KMS-11 (cell line): ENCODE results near the gene EPHB1.

ENCODE experiments used
- H2AFZ ChIP-seq: fragments of 200-600 bp; sonication (generic); 2 replicates; pipeline ENCODE4 v1.6.1; 2016; ENCODE audit warnings: antibody characterized with exemption, mixed run types, low read depth
- H3K27ac ChIP-seq: fragments of 200-600 bp; sonication (generic); 2 replicates; pipeline ENCODE4 v1.6.1; 2016; ENCODE audit warnings: mild to moderate bottlenecking, mixed run types
- H3K27me3 ChIP-seq: fragments of 200-600 bp; sonication (generic); 2 replicates; pipeline ENCODE4 v1.6.1; 2017; ENCODE audit warnings: mild to moderate bottlenecking, low read depth, mixed run types, moderate library complexity; ENCODE audit not compliant: insufficient read depth
- H3K36me3 ChIP-seq: fragments of 200-600 bp; sonication (generic); 2 replicates; pipeline ENCODE4 v1.6.1; 2017; ENCODE audit warnings: mild to moderate bottlenecking, mixed run types; ENCODE audit not compliant: insufficient read depth
- H3K4me1 ChIP-seq: fragments of 200-600 bp; sonication (generic); 2 replicates; pipeline ENCODE4 v1.6.1; 2016; ENCODE audit warnings: mild to moderate bottlenecking, low read depth, mixed run types; ENCODE audit not compliant: poor library complexity, severe bottlenecking
- H3K4me2 ChIP-seq: fragments of 200-600 bp; sonication (generic); 2 replicates; pipeline ENCODE4 v1.7.0; 2016; ENCODE audit warnings: mild to moderate bottlenecking, mixed run types
- H3K4me3 ChIP-seq: fragments of 200-600 bp; sonication (generic); IDR thresholded peaks from 2 replicates; pipeline ENCODE4 v1.6.1; 2017; ENCODE audit warnings: low read depth, low read length, mixed read lengths; ENCODE audit not compliant: insufficient read depth
- H3K79me2 ChIP-seq: fragments of 200-600 bp; sonication (generic); 2 replicates; pipeline ENCODE4 v1.6.1; 2016; ENCODE audit warnings: low read depth, mixed run types; ENCODE audit not compliant: insufficient read depth
- H3K9ac ChIP-seq: fragments of 200-600 bp; sonication (generic); 2 replicates; pipeline ENCODE4 v1.6.1; 2016; ENCODE audit warnings: mild to moderate bottlenecking, mixed run types
- H4K20me1 ChIP-seq: fragments of 200-600 bp; sonication (generic); 2 replicates; pipeline ENCODE4 v1.6.1; 2016; ENCODE audit warnings: mild to moderate bottlenecking, mixed run types; ENCODE audit not compliant: insufficient read depth
- TF ChIP-seq, protein P1 (sequence below): fragments of 200-600 bp; sonication (generic); conservative IDR thresholded peaks from 2 replicates; pipeline ENCODE4 v1.6.1; 2017; ENCODE audit warnings: low read depth, mild to moderate bottlenecking, antibody characterized with exemption, low read length, moderate library complexity, mixed read lengths

EPHB1 gene

DNA sequence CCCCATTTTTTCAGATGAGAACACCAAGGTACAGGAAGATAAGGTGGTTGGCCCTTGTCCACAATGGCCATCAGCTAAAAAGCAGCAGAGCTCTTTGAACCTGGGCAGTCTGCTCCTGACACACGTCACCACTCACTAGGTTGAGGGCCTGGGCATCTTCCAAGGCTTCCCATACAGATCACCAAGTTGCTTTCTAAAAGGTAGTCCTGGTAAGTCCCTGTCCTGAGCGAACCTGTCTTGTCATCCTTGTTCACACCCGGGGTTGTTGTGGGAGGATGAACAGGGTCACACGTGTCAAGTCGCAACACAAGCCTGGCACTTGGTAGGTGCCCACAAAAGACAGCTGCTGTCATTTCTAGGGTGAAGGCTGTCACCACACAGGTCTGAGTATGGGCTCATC lies 260.4 kb downstream of the EPHB1 start:
- H3K4me1 ChIP-seq = no peaks in the 10 kb centered on the region
- H3K36me3 ChIP-seq = no peaks in the 10 kb centered on the region
- H3K27me3 ChIP-seq = no peaks in the 10 kb centered on the region
- no peak overlapping the region for H2AFZ ChIP-seq
- H3K27ac ChIP-seq = no peak overlapping the region
- H3K79me2 ChIP-seq = no peaks in the 10 kb centered on the region
- no peak overlapping the region for H3K4me3 ChIP-seq
- H4K20me1 ChIP-seq = no peaks in the 10 kb centered on the region
- no peak overlapping the region for H3K9ac ChIP-seq
- TF ChIP-seq, protein P1, sequence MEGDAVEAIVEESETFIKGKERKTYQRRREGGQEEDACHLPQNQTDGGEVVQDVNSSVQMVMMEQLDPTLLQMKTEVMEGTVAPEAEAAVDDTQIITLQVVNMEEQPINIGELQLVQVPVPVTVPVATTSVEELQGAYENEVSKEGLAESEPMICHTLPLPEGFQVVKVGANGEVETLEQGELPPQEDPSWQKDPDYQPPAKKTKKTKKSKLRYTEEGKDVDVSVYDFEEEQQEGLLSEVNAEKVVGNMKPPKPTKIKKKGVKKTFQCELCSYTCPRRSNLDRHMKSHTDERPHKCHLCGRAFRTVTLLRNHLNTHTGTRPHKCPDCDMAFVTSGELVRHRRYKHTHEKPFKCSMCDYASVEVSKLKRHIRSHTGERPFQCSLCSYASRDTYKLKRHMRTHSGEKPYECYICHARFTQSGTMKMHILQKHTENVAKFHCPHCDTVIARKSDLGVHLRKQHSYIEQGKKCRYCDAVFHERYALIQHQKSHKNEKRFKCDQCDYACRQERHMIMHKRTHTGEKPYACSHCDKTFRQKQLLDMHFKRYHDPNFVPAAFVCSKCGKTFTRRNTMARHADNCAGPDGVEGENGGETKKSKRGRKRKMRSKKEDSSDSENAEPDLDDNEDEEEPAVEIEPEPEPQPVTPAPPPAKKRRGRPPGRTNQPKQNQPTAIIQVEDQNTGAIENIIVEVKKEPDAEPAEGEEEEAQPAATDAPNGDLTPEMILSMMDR = no peak
- no peak overlapping the region for H3K4me2 ChIP-seq

DNA sequence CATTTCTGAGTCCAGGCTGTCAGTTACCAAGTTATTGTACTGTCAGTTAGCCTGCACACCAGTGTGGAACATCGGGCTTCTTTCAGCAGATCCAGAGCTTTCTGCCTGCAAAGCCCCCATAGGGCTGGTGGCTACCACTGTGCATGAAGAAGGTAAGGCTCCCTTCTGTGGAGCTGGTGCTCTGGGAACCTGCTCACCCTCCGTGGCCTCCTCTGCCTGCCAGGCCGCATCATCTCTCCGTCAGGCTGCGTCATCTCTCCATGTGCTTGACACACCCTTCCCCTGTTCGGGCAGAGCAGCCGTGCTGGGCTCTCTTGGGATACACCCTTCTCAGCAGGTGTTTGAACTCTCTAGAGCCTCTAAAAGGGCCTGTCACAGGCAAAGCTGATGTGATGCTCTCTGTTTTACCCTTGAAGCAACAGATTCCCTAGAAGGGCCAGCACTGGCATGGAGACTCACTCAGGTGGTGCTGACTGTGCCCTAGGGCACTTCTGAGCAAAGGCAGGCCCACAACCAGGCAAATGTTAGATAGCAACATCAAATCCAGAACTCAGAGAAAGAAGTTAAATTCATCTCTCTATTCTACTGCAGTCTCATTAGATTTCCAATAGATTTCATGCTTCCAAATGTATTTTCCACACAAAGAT lies 261.1 kb downstream of the EPHB1 start:
- Histone ChIP-seq H3K36me3 (no peaks in the 10 kb centered on the region), H2AFZ (no peak overlapping the region), H3K9ac (no peak overlapping the region), H3K4me3 (no peak overlapping the region), H3K27ac (no peak overlapping the region), H3K27me3 (no peaks in the 10 kb centered on the region), H4K20me1 (no peaks in the 10 kb centered on the region), H3K79me2 (no peaks in the 10 kb centered on the region), H3K4me1 (no peaks in the 10 kb centered on the region), H3K4me2 (no peak overlapping the region)
- TF ChIP-seq, protein P1 = no peak

DNA sequence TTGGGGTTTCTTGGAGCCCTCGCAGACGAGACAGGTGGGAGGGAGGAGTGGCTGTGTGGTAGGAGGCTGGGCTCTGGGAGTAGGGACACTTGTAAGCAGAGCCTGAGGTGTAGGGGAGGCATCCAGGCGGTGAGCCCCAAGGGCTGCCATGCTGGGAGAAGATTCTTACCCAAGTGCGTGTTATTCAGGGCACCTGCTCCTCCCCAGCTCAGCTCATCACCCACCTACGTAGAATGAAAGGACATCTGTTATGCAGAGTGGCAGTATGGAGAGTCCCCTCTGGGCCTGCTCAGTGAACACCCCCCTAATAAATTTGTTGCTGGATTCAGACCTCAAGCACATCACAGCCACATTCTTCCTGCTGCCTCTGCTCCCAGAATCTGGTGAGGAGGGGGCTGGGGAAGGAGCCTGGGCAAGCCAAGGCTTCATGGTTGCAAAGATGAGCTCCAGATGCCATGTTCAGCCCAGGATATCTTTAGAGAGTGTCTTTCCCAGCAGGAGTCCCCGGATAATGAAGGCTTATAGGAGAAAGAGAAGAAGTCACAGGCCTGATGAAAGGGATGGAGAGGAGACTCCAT lies 261.8 kb downstream of the EPHB1 start:
- Histone ChIP-seq H3K36me3 (no peaks in the 10 kb centered on the region), H3K79me2 (no peaks in the 10 kb centered on the region), H4K20me1 (no peaks in the 10 kb centered on the region), H3K27ac (no peak overlapping the region), H3K9ac (no peak overlapping the region), H3K27me3 (no peaks in the 10 kb centered on the region), H3K4me1 (no peaks in the 10 kb centered on the region), H3K4me2 (no peak overlapping the region), H2AFZ (no peak overlapping the region), H3K4me3 (no peak overlapping the region)
- TF ChIP-seq, protein P1 = no peak

DNA sequence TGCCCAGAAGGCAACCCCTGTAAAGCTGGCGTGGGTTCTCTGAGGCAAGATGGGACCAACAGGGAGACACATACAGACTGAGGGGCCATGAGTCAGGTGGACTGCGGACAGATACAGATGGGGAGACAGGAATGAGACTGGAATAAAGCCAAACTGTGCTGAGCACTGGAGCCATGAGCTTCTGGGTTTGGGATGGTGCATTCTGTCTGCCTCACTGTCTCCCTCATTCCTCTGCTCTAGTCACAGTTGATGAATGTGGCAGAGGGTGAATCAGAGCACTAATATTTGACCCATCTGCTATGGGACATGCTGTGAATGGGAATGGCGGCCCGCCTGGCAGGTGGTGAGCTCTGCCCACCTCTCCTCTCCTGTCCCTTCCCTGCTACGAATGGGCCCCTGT lies 262.9 kb downstream of the EPHB1 start:
- no peaks in the 10 kb centered on the region for H3K4me1 ChIP-seq
- no peaks in the 10 kb centered on the region for H3K79me2 ChIP-seq
- no peak overlapping the region for H3K4me2 ChIP-seq
- no peak overlapping the region for H3K9ac ChIP-seq
- no peak overlapping the region for H3K4me3 ChIP-seq
- TF ChIP-seq, protein P1 = no peak
- H3K27ac ChIP-seq = no peak overlapping the region
- H3K36me3 ChIP-seq = no peaks in the 10 kb centered on the region
- no peak overlapping the region for H2AFZ ChIP-seq
- no peaks in the 10 kb centered on the region for H3K27me3 ChIP-seq
- no peaks in the 10 kb centered on the region for H4K20me1 ChIP-seq
